Left lung (tissue), 10 donors: Measurements from ENCODE around the gene BEST4. TPM values are rescaled to one million over a fixed set of nuclear protein-coding genes. Genes with fewer than 3 reads are reported as not detected.

Experiments used
- ATAC-seq: fragments of 200-7000 bp; cut with Tn5 transposase; one replicate; pipeline ENCODE4 v1.9.1; 2020; ENCODE audit warnings: moderate library complexity
- DNase-seq, 4 donors: peaks; one replicate each; pipeline ENCODE4 v3.0.0-alpha.2; 2013 to 2020
- H3K27ac ChIP-seq, 2 donors: fragments of 200-600 bp; sonication (generic) in 1 of 2; one replicate each; pipeline versions ENCODE4 v1.5.0 to v1.8.0; 2020 to 2021
- H3K27me3 ChIP-seq, 2 donors: fragments of 200-600 bp; sonication (generic) in 1 of 2; one replicate each; pipeline versions ENCODE4 v1.5.0 to v1.8.0; 2020 to 2021
- H3K36me3 ChIP-seq, 2 donors: fragments of 200-600 bp; sonication (generic) in 1 of 2; one replicate each; pipeline versions ENCODE4 v1.5.0 to v1.8.0; 2020 to 2021
- H3K4me1 ChIP-seq, 2 donors: fragments of 200-600 bp; one replicate each; pipeline ENCODE4 v1.8.0; 2021
- H3K4me3 ChIP-seq, 2 donors: fragments of 200-600 bp; sonication (generic) in 1 of 2; one replicate each; pipeline versions ENCODE4 v1.5.0 to v1.8.0; 2020 to 2021; ENCODE audit warnings: mild to moderate bottlenecking in 1 of 2
- H3K9me3 ChIP-seq, 2 donors: fragments of 200-600 bp; sonication (generic) in 1 of 2; one replicate each; pipeline versions ENCODE4 v1.5.0 to v1.8.0; 2020 to 2021
- CTCF ChIP-seq, 2 donors: fragments of 200-600 bp; sonication (generic) in 1 of 2; IDR thresholded peaks; one replicate each; pipeline versions ENCODE4 v1.5.0 to v1.8.0; 2021; ENCODE audit warnings: antibody characterized with exemption in 2 of 2
- intact Hi-C, 2 donors: fragments of 100-400 bp; cut with DNase I; formaldehyde crosslinking; loops; one replicate each; pipeline versions ENCODE4 v1.11.2 to v1.14.2; 2022
- polyA plus RNA-seq, 6 donors: library from polyadenylated mRNA; unstranded; fragments of 120-200 nt; gene quantifications; one replicate each; pipeline ENCODE4 v1.2.1, GENCODE V29; 2013; ENCODE audit not compliant: insufficient read length in 6 of 6
- total RNA-seq, 2 donors: library from RNA; stranded (reverse); fragmentation: NEBNext Ultra II Directional; extraction: Animal tissue kit (Norgen Biotek cat#: 25700); gene quantifications; one replicate each; pipeline ENCODE4 v1.2.1, GENCODE V29; 2021
- donor health status: DM: no; HTN: yes; CAD: no.
- donor health status: DM: no; HTN: no; CAD: no.

The BEST4 gene
- total and polyA plus RNA-seq, 8 donors, result 0.23 to 1.2 (median 0.90) TPM

- no peak for TF ChIP-seq CTCF (IDR thresholded peaks at IDR 0.05)
- peak overlapping the region in 1 of 2 donors; percentile 5 for H3K27ac ChIP-seq
- DNase-seq (peak in 1 of 4 donors; percentile 15), ATAC-seq (no peak)
- peaks cover 0 to 62% of the 10 kb centered on the region in 2 donors for H3K36me3 ChIP-seq
- no peaks in the 10 kb centered on the region for H3K9me3 ChIP-seq
- no peaks in the 10 kb centered on the region for H3K27me3 ChIP-seq
- H3K4me1 ChIP-seq, result peaks cover 21 to 39% of the 10 kb centered on the region in 2 donors
- intact Hi-C loops, result no loop called here
- peak overlapping the region in 1 of 2 donors; percentile 88 for H3K4me3 ChIP-seq
Measured at GRCh38 chr1:44777969-44778635, 9.9 kb downstream of the BEST4 start.

GRCh38 chr1:44777547-44777946 is 10.4 kb downstream of the BEST4 start:
- intact Hi-C loops, result no loop called here
- peak overlapping the region in 1 of 2 donors; percentile 5 for H3K27ac ChIP-seq

GRCh38 chr1:44776730-44777068 is 11.3 kb downstream of the BEST4 start:
- Histone ChIP-seq H3K4me3 (peak overlapping the region; percentile 88 to 93), H3K9me3 (no peaks in the 10 kb centered on the region), H3K36me3 (peaks cover 0 to 56% of the 10 kb centered on the region in 2 donors), H3K27me3 (no peaks in the 10 kb centered on the region), H3K4me1 (peaks cover 21 to 39% of the 10 kb centered on the region in 2 donors), H3K27ac (peak overlapping the region; percentile 91 to 93)
- TF ChIP-seq CTCF (IDR thresholded peaks at IDR 0.05), result no peak
- ATAC-seq (no peak), DNase-seq (peak in 1 of 4 donors; percentile 54)
- intact Hi-C loops, result no loop called here

More at GRCh38 chr1:44777547-44777946, 10.4 kb downstream of the BEST4 start:
- peak in 1 of 4 donors; percentile 53 for DNase-seq
- Histone ChIP-seq H3K4me1 (peaks cover 21 to 39% of the 10 kb centered on the region in 2 donors), H3K27me3 (no peaks in the 10 kb centered on the region), H3K9me3 (no peaks in the 10 kb centered on the region), H3K36me3 (peaks cover 0 to 62% of the 10 kb centered on the region in 2 donors), H3K4me3 (peak overlapping the region in 1 of 2 donors; percentile 88)
- no peak for TF ChIP-seq CTCF (IDR thresholded peaks at IDR 0.05)
- no peak for ATAC-seq

GRCh38 chr1:44775930-44776729 is 11.8 kb downstream of the BEST4 start:
- H3K36me3 ChIP-seq, result peaks cover 0 to 50% of the 10 kb centered on the region in 2 donors
- intact Hi-C loops, result no loop called here
- H3K27me3 ChIP-seq, result no peaks in the 10 kb centered on the region
- DNase-seq (peak in 1 of 4 donors; percentile 89), ATAC-seq (peak; percentile 22)
- no peaks in the 10 kb centered on the region for H3K9me3 ChIP-seq
- TF ChIP-seq CTCF (IDR thresholded peaks at IDR 0.05), result no peak
- peak overlapping the region; percentile 88 to 93 for H3K4me3 ChIP-seq
- peak overlapping the region; percentile 91 to 93 for H3K27ac ChIP-seq
- H3K4me1 ChIP-seq, result peaks cover 21 to 39% of the 10 kb centered on the region in 2 donors
